Superior temporal gyrus (tissue), 1 donor: ENCODE measurements around the gene STARD8.

ENCODE experiments used
- DNase-seq: peaks from one replicate; pipeline ENCODE4 v3.0.0-alpha.2; 2016; ENCODE audit errors: extremely low spot score

The STARD8 gene

GRCh38 chrX:68690936-68691501 is 43.6 kb downstream of the STARD8 start:
- DNase-seq: no peak

DNA sequence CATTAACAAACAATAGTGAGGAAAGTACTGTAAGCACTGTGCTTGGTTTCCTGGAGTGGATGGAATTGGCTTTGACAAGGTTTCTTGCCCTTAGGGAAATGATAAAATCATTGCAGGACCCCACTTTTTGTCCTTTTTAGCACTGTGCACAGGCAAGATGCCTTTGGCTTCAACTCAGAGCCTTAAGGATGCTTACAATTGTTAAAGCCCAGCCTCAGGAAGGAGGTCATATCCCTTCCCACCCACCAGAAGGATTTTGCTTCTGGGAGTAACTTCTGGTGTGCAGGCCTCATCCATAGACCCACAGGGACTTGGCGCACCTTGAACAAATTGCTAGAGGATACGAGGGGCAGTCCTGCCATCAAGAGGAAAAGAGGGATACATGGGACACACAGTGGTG is 44.5 kb downstream of the STARD8 start:
- DNase-seq: no peak

- no peak for DNase-seq
These were observed 45.2 kb downstream of the STARD8 start for GRCh38 chrX:68692651-68693050.

- DNase-seq: no peak
These were observed 46.3 kb downstream of the STARD8 start for GRCh38 chrX:68693481-68694434.

- DNase-seq: no peak
These were observed 47.2 kb downstream of the STARD8 start for GRCh38 chrX:68694435-68695205.

DNA sequence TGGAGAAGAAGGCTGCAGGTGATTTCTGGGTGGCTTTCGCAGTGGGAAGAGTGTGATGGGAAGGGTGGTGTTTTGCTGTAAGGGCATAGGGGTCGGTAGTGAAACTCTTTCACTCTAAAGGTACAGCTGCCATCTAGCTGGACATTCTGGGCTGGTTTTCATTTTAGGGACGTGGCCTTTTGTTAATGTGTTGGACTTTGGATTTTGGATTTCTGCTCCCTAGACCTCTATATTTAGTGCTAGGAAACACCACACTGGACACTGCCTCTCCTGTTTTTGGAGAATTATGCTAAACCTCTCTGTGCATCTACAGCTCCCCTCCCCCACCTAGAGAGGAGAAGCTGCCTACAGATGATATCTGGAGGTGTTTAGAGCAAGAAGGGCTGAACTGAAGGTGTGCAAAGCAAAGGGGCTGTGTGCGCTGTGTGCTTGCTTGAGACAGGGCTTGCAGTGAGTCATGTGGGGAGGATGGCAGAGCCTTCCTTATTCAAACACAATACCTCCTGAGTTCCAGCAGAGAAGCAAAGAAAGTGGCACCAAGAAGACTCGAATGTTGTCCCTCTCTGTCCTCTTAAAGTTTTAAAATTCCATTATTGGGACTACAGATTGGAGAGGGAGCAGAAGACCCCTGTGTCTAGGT is 47.9 kb downstream of the STARD8 start:
- DNase-seq: no peak

GRCh38 chrX:68696267-68696990 is 49.0 kb downstream of the STARD8 start:
- DNase-seq: no peak

GRCh38 chrX:68697036-68697435 is 49.6 kb downstream of the STARD8 start:
- DNase-seq: no peak

DNA sequence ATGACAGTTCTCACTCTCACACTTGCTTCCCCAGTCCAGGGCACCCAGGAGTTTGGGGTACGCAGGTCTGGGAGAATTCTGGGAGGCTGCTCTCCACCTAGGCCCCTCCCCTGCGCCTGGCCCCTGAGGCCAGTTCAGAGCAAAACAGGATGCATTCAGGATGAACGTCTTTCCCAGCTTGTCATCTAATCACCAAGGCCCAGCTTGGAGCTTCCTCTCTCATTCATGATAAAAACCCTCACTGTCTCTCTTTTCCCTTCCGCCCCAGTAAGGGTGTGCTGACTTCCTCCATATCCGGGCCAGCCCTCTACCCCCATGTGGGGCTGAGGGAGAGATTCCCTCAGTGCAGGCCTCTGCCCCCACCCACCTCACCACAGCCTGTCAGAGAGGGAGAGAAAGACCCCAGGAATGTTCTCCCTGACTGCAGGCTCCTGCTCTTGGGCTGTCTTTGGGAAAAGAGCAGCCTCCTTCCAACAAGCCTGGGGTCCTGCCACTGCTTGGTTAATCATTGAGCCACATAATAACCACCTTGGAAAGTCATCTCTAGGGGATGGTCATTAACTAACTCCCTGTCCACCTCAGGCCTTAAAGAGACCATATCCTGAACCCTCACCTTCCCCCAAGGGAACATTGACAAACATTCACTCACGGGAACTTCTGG is 50.1 kb downstream of the STARD8 start:
- DNase-seq: no peak

DNA sequence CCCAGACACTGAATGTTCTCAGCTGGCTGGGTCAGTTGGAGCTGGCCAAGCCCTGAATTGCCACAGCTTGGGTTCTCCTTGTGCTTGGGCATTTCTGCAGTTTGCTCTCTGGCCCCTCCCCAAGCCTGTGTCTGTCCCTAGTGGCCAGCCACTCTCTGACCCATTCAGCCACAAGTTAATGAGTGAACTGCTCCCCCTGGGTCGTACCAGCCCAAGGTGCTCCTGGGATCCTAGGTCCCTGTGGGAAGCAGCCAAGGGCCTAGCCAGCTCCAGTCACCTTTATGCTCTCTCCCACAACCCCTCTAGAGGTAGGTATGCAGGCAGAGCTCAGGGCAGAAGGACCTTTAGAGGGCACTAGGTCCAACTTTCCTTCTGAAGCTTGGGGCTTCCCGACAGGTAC is 51.5 kb downstream of the STARD8 start:
- DNase-seq: no peak

DNA sequence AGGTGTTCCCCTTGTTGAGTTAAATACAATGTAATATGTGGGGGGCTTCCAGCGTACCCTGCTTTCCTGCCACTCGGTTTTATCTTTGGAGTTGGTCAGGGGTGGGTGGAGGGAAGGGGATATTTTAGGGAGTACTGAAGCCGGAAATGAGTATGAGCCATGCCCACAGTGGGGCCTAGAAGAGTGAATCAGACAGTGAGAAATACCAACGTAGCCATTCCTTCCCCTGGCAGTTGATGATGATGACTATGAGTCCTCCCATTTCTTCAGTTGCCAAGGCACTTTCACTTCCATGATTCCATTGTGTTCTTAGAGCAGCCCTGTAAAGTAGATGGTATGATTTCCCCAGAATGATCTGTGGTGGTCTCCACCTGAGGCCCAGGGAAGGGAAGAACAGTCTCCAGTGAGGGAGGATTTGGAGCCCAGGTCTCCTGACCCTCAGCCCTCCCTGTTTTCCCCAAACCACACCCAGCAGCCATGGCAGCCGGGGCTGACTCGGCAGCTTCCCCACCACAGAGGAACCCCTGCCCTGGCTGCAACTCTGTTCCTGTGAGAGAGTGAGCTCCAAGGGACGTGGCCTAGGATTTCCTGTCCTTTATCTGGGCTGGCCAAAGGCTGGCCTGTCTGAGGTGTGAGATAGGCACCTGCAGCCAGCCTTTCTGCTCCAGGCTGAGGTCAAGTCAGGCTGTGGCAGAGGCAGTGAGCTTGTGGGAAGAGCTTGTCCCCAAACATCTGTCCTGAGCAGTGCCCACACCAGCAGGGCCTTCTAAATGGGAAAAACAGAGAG is 52.7 kb downstream of the STARD8 start:
- DNase-seq: no peak

- DNase-seq: no peak
These were observed 55.9 kb downstream of the STARD8 start for GRCh38 chrX:68703369-68703768.

DNA sequence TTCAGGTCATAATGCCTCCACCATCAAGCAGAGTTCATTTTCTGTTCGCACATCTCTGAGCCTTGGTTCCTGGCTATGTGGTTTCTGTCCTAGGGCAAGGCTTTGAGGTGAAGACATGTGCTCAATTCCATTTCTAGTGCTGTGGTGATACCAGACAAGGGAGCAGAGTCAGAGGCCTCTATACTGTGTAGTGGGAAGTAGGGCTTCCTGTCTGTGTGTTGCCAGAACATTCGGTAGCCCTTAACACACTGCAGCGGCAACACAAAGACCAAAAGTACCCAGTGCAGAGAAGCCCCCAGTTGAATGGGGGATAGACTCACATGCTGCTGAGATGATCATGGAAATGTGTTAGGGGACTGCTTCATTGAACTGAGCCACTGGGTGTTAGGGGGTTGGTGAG is 56.4 kb downstream of the STARD8 start:
- no peak for DNase-seq

GRCh38 chrX:68705986-68706385 is 58.5 kb downstream of the STARD8 start:
- no peak for DNase-seq

DNA sequence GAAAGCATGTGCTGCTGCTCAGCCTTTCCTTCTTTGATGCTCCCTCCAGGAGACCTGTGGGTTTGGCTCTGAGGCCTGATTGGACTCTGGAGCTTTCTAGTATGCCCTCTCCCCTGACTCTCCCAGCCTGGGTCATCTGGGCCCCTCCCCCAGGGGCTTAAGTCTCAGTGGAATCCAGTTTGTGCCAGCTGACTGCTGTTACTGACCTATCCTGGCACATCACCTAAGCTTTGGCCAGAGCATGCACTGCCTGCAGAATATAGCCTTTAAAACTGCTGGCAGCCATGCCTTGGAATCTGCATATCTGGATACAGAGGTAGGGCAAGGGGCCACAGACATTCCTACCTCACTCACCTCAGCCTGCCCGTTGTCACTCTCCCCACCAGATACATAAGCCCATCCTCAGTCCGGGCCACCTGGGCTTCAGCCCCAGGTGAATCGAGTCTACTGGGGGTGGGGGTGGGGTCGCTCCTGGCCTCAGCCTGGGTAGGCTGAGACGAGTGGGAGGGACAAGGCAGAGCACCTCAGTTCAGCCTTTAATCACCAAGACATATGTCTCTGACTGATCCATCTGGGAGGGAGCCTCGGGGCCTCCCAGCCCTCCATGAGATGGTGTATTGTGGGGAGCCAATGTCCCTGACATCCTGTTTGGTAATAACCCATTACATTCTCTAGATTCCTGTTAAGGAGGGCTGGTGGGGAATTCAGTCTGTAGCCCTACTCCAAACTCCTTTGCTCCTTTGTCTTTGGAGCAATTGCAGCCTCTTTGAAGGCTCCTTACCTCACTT is 61.2 kb downstream of the STARD8 start:
- no peak for DNase-seq

DNA sequence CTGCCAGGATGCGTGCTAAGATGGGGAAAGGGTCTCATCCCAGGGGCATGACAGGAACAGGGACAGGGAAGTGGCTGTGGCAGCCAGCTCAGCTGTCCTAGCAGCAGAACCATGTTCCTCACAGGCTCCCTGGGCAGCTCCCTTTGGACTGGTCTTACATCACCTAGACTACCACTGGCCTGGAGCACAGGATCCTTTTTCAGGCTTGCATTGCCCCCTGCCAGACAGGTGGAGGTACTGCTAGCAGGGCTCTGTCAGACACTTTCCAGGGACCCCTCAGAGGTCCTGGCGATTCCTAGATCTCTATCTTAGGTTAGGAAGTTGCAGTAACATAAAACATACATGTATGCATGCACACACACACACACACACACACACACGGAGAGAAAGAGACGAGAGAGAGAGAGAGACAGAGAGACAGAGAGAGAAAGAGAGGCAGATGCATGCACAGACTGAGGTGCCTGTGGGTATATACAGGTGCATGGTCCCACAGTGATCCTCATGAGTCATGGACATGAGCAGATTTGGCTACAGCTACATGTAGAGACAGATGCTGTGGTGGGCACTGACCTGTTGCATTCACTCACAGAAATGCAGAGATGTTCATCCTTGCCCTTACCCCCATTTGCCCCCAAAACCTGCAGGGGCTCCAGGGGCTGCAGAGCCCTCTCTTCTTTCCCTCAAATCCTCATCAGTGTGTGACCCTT is 63.6 kb downstream of the STARD8 start:
- DNase-seq: no peak

DNA sequence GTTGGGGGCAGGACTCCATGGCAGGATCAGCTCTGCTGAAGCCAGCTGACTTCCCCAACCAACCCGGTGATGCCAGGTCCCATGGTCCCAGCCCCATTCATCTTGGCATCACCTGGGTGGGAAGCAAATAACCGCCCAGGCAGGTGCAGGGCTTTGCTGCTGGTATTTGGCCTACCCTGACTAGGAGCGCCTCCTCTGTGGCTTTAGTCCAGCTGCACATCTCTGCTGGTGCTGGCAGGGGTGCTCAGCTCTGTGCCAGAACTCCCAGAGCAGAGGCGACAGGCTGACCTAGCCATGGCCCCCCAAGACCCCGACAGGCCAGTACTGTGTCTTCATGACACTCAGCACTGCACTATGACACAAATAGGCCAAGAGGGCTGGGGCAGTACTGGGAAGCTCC is 64.4 kb downstream of the STARD8 start:
- no peak for DNase-seq

DNA sequence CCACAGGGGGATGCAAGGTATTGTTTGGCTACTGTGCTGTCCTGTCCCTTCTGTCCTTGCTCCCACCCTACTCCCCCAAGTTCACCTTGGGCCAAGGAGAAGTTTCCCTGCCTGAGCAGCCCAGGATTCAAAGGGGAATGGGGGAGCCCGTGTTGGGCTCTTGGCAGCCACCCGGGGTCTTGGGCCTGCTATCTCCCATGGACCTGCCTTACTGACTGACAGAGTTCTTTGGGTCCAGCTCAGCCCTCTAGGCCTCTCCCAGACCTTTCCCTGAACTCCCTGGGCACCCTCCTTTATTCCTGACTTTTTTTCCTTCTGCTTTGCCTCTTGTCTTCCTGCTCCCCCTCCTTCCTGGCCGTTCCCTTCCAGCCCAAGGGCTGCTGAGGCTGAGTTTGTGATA is 67.4 kb downstream of the STARD8 start:
- DNase-seq: no peak

DNA sequence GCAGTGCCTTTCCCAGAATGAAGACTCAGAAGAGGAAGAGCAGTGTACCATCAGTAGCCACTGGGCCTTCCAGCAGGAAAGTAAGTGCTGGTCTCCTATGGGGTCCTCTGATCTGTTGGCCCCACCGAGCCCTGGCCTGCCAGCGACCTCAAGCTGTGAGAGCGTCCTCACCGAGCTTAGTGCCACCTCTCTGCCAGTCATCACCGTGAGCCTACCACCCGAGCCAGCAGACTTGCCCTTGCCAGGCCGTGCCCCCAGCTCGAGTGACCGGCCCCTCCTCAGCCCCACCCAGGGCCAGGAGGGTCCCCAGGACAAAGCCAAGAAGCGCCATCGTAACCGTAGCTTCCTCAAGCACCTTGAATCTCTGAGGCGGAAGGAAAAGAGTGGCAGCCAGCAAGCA is 69.7 kb downstream of the STARD8 start:
- DNase-seq: no peak
